GM04503 (cell line): Measurements from ENCODE around the gene USO1.
A peak's percentile ranks its signal among the peaks of the same experiment; 100 is the strongest.
"Not testable (repeated sequence)": the region's sequence is repeated elsewhere in the genome, so short reads cannot be mapped to it uniquely, and the experiment has no call there.

Experiments
- DNase-seq: peaks from one replicate; pipeline ENCODE4 v3.0.0-alpha.2; 2012; ENCODE audit warnings: low read depth

The USO1 gene

GRCh38 chr4:75771607-75772006 lies 47.2 kb downstream of the USO1 start:
- DNase-seq = no peak

GRCh38 chr4:75777589-75777988 lies 53.2 kb downstream of the USO1 start:
- no peak for DNase-seq

GRCh38 chr4:75779105-75779757 lies 54.9 kb downstream of the USO1 start:
- DNase-seq = no peak

- DNase-seq = no peak
Measured at GRCh38 chr4:75781305-75781704, 56.9 kb downstream of the USO1 start.

GRCh38 chr4:75786526-75786925 lies 62.1 kb downstream of the USO1 start:
- DNase-seq = no peak

GRCh38 chr4:75786938-75787337 lies 62.6 kb downstream of the USO1 start:
- DNase-seq = no peak

GRCh38 chr4:75790024-75790423 lies 65.6 kb downstream of the USO1 start:
- no peak for DNase-seq

- DNase-seq = no peak
Measured at GRCh38 chr4:75800972-75801371, 76.6 kb downstream of the USO1 start.

- DNase-seq = not testable (repeated sequence)
Measured at GRCh38 chr4:75806035-75806434, 81.7 kb downstream of the USO1 start.

GRCh38 chr4:75817901-75818300 lies 93.5 kb downstream of the USO1 start:
- no peak for DNase-seq

GRCh38 chr4:75819121-75819520 lies 94.7 kb downstream of the USO1 start:
- DNase-seq = no peak

GRCh38 chr4:75820197-75820596 lies 95.8 kb downstream of the USO1 start:
- DNase-seq = no peak

- no peak for DNase-seq
Measured at GRCh38 chr4:75820676-75821075, 96.3 kb downstream of the USO1 start.

- DNase-seq = no peak
Measured at GRCh38 chr4:75821216-75821615, 96.8 kb downstream of the USO1 start.

GRCh38 chr4:75821966-75822365 lies 97.6 kb downstream of the USO1 start:
- DNase-seq = peak; percentile 17

- DNase-seq = no peak
Measured at GRCh38 chr4:75822416-75822815, 98.0 kb downstream of the USO1 start.

- no peak for DNase-seq
Measured at GRCh38 chr4:75823812-75824211, 99.4 kb downstream of the USO1 start.

- DNase-seq = no peak
Measured at GRCh38 chr4:75830906-75831305, 106.5 kb downstream of the USO1 start.

- no peak for DNase-seq
Measured at GRCh38 chr4:75831856-75832405, 107.6 kb downstream of the USO1 start.

- no peak for DNase-seq
Measured at GRCh38 chr4:75834095-75834771, 109.9 kb downstream of the USO1 start.

- no peak for DNase-seq
Measured at GRCh38 chr4:75834772-75835154, 110.4 kb downstream of the USO1 start.

GRCh38 chr4:75841641-75842520 lies 117.5 kb downstream of the USO1 start:
- DNase-seq = no peak

GRCh38 chr4:75843596-75843995 lies 119.2 kb downstream of the USO1 start:
- DNase-seq = no peak
